ENCODE results near the gene EFCAB6. TPM values are rescaled to one million over a fixed set of nuclear protein-coding genes. Genes with fewer than 3 reads are reported as not detected.

EFCAB6 gene
- total and polyA plus RNA-seq, 2 donors (not counting 3 experiments of a cell fraction or from before 2014, with no cell fraction given): 0.07 to 0.31 TPM

DNA sequence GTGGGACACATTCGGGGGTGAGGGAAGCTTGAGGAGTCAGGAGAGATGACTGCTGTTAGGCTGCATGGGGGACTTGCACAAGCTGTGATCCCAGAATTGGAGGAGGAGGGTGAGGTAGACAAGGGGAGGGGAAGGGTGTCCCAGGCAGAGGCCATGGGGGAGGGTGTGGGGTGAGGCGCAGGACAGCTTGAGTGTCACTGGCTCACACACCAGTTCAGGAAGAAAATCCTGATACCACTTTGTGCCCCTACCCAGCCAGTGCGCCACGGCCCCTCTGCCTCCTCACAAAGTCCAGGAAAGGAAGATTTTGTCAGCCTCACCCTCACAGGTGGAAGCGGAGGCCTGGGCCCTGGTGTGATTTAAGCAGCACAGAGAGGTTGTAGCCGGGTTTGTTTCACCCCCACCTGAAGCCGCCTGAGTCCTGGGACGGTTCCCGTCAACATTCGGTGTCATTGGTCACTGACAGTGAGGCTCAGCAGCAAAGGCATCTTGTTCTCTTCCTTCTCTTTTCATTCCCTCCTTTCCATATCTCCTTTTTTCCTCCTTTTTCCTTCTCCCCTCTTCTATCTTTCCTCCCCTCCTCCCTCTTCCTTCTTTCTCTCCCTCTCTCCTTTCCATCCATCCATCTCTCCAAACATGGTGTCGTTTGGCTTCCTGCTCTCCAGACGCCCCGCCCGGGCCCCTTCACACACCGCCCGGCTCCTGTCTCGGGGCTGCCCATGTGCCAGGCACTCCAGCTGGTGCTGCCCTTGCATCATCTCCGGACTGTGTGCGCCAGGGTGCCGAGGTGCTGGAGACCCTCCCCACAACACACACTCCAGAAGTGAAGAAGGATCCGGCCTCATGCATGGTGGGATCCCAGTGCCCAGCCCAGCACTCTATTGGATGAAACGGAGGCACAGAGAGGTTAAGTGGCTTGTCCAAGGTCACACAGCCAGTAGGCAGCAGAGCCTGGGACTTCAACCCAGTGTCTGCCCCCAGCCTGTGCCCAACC, 311.0 kb downstream of the EFCAB6 start:
- H3K4me1 ChIP-seq (ENCODE audit: control insufficient read depth, extremely low read depth, insufficient read depth, low read length): no peaks in the 10 kb centered on the region
- H3K9me3 ChIP-seq (replicated peaks; ENCODE audit: control insufficient read depth, insufficient read depth, low read length): peaks cover 8% of the 10 kb centered on the region
- no peak overlapping the region for H3K9ac ChIP-seq (replicated peaks; ENCODE audit: extremely low read depth, insufficient read depth, low read length)
- CTCF ChIA-PET: no interaction called here
- no peak overlapping the region for H3K4me2 ChIP-seq (ENCODE audit: insufficient read depth, low read length)
- no peaks in the 10 kb centered on the region for H3K27me3 ChIP-seq (ENCODE audit: control insufficient read depth in 2 of 2, insufficient read depth in 2 of 2, low read length in 2 of 2)
- POLR2A ChIA-PET: no interaction called here
- intact Hi-C loops (cut with micrococcal nuclease) (no loop called here), dilution Hi-C loops (cut with MboI; ENCODE audit: extremely low pct_ligation_motif_present, low sequenced_read_pairs) (no loop called here)
- no peaks in the 10 kb centered on the region for H4K20me1 ChIP-seq (replicated peaks; ENCODE audit: control insufficient read depth, extremely low read depth, insufficient read depth, low read length)
- FAIRE-seq (no peak), DNase-seq (ENCODE audit: low read depth, low spot score) (no peak)
- no peak for TF ChIP-seq JUN (IDR thresholded peaks at IDR 0.05; ENCODE audit: borderline replicate concordance, insufficient read depth, insufficient read length, low read depth)
- TF ChIP-seq POLR2AphosphoS5 (IDR thresholded peaks at IDR 0.05; ENCODE audit: insufficient read depth, low read depth, low read length): no peak
- no peak for TF ChIP-seq FOS (IDR thresholded peaks at IDR 0.05; ENCODE audit: borderline replicate concordance, insufficient read depth, low read length)
- no peak for TF ChIP-seq POLR2A (IDR thresholded peaks at IDR 0.05; ENCODE audit: low read depth, low read length)
- no peak for TF ChIP-seq EZH2 (IDR thresholded peaks at IDR 0.05; ENCODE audit: borderline replicate concordance, low read depth, low read length, severe bottlenecking)
- TF ChIP-seq MYC (IDR thresholded peaks at IDR 0.05; ENCODE audit: low read depth, low read length): no peak
- TF ChIP-seq, protein P1, sequence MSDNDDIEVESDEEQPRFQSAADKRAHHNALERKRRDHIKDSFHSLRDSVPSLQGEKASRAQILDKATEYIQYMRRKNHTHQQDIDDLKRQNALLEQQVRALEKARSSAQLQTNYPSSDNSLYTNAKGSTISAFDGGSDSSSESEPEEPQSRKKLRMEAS (IDR thresholded peaks at IDR 0.05; ENCODE audit: insufficient read depth, insufficient read length): no peak
- H3K27ac ChIP-seq (ENCODE audit: insufficient read depth, low read depth, low read length): no peak overlapping the region
- H3K79me2 ChIP-seq (ENCODE audit: control insufficient read depth, insufficient read depth, low read length): no peaks in the 10 kb centered on the region
- no TSS peak for BruUV-seq (replicated peaks)
- no peaks in the 10 kb centered on the region for H3K9me1 ChIP-seq (replicated peaks; ENCODE audit: control insufficient read depth, extremely low read depth, insufficient read depth, low read length)
- no peaks in the 10 kb centered on the region for H3K36me3 ChIP-seq (ENCODE audit: control insufficient read depth in 2 of 2, extremely low read depth in 1 of 2, insufficient read depth in 2 of 2, low read length in 2 of 2)
- no peak overlapping the region for H2AFZ ChIP-seq (ENCODE audit: low read depth, low read length)
- no peak overlapping the region for H3K4me3 ChIP-seq (replicated peaks in 1 of 3; ENCODE audit: insufficient read depth in 1 of 3, low read depth in 1 of 3, low read length in 3 of 3)

All from endothelial cell of umbilical vein (primary cell).